Activated gamma-delta T cell treated with Interleukin-2 at 50 U/mL for 16 hours (primary cell): ENCODE results near the gene VARS1.

Experiments
- DNase-seq: peaks from one replicate; pipeline ENCODE4 v3.0.0-alpha.2; 2020

VARS1 gene

DNA sequence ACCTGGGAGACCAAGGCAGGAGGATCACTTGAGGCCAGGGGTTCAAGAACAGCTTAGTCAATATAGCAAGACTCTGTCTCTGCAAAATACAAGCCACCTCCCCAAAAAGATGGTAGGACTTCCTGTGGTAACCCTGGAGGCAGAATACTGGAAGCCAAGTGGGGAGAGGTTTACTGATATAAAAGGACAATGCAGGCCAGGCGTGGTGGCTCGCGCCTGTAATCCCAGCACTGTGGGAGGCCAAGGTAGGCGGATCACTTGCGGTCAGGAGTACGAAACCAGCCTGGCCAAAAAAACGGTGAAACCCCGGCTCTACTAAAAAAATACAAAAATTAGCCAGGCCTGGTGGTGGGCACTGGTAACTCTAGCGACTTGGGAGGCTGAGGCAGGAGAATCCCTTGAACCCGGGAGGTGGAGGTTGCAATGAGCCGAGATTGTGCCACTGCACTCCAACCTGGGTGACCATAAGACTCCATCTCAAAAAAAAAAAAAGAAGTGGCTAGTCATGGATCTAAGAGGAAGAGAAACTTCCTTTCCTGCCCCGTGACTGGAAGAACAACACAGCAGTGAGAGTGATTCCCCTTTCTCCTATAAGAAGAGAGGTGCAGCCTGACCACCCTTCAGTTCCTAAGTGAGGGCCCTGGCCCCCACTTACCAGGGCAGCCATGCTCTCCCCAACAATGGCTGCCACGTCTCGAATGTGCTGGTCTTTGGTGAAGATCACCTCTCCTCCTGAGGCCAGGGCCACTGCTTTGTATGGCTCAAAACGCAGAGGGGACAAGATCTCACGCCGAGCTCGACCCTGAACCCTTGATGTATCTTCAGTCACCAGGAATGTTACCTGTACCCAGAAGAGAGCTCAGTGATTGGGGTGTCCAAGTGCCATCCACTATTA, 26.9 kb downstream of the VARS1 start:
- no peak for DNase-seq

DNA sequence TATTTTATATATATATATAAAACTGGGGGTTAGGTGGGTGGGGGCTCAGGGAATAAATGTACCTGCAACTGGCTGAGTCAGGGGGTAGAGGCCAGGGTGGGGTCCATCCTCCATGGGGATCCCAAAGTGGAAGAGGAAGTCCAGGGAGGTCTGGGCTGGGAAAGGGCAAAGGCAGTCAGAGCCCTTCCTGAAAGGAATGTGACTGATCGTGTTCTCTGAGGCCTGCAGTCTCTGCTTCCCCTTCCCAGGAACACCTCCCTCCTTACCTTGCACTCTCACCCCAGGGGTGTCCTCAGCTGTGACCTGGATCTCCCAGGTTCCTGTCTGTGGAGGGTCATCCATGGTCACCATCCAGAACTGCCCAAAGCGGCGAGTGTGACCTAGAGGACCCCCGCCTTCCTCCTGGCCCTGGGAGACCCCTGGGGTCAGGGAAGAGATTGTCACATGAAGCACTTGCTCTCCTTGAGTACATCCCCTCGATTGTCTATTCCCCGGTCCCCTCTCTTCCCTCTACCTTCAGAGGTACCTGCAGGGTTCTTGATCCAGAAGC, 28.4 kb downstream of the VARS1 start:
- DNase-seq: no peak

DNA sequence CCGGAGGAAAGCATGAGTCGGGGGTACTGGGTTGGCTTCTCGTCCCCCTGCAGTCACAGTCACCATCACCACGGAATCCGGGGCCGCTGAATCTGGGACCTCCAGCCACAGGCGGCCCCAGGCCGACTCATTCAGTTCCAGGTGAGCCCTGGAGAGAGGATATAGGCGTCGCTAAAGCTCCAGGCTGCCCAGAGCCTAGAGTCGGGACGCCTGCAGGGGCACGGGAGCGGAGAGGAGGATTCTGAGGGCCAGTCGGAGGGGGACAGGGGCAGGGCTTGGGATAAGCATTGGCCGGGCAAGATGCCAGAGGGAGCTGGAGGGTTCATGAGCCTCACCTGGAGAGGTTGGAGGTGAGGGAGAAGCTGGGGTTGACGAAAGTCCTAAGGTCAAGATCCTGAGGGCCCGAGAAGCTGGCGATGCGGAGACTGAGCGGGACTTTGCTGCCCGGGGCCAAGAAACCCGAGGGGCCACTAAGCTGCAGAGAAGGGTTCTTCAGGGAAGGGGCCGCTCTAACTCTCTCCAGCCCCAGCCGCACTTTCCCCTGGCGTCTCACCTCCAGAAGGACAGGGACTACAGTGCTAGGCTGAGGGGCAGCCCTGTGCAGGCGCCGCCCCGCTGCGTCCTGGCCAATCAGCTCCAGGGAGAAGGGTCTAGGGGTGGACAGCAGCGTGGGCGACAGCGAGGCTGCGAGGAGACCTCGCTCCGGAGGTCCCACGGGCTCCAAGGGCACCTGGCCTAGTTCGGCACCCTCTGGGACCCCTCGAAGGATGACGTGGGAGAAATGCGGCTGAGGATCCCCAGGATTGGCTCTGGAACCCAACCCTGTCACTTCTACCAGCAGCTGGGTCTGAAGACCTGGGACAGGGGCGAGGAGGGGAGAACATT, 29.4 kb downstream of the VARS1 start:
- no peak for DNase-seq

DNA sequence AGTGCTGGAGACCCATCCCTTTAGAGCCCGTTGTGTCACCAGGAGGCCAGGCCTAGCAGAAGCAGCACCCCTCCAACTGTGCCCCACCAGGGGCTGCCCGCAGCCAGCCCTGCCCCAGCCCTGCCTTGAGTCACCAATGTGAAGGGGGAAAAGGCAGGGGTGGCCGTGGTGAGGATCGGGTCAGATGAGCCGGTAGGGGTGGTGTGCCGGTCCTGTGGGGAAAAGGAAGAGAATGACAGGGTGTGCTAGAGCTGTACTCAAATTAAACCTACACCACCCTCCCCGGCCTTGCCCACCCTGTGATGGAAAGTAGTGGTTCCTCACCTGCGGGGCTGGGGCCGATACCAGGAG, 30.0 kb downstream of the VARS1 start:
- DNase-seq: no peak

DNA sequence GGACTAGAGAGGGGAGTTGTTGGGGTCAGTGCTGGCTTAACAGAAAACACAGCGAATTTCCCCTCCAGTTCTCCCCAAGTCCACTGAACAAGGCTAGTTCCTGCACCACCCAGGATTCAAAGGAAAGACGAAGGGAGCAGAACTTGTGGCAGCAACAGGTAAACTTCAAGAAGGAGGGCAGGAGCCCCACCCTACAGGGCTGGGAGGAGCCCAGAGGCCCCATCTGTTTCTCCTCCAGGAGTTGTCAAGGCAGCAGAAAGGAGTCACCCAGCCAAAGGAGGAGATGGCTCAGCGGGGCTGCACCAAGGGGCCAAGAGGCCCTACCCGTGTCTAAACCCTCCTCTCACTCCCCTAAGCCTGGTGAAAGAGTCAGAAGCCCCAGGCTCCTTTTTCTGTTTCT, 31.4 kb downstream of the VARS1 start:
- no peak for DNase-seq

DNA sequence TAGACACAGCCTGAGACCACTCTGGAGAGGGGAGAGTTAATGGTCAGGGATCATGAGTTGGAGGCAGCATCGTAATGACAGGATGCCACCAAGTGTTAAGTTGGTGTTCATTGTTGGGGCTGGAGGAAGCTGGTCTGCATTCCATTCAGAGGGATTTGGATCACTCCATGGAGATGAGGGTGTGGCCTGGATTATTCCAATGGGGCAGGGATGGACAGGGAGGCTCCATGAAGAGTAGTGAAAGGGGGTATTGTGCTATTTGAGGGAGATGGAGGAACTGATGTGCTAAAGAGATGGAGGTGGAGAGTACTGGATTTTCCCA, 32.0 kb downstream of the VARS1 start:
- DNase-seq: no peak

DNA sequence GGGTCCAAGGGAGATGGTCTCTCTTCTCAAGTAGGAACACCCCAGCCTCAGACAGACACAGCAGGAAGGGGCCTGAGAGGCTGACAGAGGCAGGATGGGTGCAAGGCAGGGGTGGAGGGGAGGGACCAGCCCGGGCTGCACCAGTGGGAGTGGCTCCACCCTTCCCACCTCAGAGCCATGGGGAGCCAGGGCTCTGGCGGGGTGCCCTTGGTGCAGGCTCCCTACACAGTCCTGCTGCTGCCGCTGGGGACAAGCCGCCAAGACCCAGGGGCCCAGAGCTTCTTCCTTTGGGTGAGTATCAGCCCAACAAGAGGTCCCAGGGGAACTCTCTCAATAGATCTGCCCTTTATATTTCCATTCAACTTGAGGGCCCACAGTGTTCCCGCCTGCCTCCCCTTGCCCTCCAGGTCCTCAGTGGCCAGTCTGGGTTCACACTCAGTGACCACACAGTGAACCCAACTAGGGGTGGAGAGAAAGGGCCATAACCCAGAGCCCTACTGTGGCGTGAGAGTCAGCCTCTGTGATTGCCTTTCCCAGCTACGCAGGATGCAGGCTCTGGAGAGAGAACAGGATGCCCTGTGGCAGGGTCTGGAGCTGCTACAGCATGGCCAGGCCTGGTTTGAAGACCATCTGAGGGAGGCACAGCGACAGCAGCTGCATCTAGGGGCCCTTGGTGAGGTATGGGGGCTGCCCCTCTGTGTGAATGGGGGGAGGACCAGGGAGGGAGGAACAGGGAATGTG, 32.5 kb downstream of the VARS1 start:
- DNase-seq: no peak

DNA sequence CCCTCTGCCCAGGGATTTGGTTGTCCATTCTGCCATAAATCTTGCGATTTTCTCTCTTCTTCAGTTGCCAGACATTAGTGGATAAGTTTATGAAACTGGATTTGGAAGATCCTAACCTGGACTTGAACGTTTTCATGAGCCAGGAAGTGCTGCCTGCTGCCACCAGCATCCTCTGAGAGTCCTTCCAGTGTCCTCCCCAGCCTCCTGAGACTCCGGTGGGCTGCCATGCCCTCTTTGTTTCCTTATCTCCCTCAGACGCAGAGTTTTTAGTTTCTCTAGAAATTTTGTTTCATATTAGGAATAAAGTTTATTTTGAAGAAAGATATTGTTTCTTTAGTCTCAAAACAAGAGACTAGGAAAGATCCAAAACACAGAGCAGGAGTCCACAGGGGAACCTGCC, 33.2 kb downstream of the VARS1 start, which contains the start of gene SAPCD1:
TSS of gene SAPCD1 (plus strand) at position 301 of the 400 bp plus-strand sequence. CDS start 399 bp downstream, outside the sequence.
- no peak for DNase-seq

DNA sequence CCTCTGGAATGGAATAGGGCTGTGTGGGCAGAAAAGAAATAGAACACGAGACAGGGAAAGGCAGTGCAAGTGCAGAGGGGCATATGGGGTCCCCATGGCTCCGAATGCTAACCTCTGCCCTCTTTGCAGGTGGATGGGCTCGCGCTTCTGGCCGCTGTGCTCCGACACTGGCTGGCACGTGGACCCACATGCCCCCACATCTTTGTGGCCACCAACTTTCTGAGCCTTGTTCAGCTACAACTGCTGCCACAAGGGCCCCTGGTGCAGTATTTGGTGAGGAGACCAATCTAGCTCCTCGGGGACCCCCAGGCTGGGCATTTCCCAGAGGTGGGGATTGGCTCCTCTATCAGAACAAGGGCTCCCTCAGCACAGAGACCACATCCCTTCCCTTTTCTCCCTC, 34.2 kb downstream of the VARS1 start:
- no peak for DNase-seq

DNA sequence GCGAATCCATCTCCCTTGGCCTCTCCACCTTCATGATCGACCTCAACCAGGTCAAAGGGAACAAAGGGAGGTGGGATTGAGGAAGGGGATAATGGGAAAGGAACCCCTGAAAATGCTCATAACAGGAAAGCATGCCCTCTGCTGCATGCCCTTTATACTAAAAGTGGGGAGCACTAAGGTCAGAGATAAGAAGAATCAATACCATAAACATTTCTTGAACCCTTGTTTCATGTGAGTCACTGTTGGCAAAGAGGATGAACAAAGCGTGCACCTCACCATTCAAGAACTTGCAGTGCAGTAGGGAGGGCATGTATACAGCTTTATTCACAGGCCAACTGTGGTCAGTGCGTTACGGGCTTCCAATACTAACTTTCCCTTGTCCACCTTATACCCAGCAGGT, 34.8 kb downstream of the VARS1 start:
- no peak for DNase-seq

DNA sequence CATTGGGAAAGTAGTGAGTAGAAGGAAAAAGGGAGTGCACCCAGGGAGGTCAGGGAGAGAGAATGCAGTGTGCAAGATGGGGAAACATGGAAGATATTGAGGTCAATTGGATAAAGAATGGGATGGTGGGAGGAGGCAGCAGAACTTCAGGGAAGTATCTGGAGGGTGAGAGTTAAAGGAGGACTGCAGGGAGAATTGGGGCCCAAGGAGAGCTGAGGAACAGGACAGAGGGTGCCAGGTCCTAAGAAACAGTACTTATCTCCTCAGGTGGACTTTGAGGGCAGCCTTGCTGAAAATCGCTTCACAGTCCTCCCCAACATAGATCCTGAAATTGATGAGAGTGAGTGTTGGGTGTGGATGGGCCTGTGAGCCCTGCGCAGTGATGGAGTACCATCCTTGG, 37.3 kb downstream of the VARS1 start:
- no peak for DNase-seq

DNA sequence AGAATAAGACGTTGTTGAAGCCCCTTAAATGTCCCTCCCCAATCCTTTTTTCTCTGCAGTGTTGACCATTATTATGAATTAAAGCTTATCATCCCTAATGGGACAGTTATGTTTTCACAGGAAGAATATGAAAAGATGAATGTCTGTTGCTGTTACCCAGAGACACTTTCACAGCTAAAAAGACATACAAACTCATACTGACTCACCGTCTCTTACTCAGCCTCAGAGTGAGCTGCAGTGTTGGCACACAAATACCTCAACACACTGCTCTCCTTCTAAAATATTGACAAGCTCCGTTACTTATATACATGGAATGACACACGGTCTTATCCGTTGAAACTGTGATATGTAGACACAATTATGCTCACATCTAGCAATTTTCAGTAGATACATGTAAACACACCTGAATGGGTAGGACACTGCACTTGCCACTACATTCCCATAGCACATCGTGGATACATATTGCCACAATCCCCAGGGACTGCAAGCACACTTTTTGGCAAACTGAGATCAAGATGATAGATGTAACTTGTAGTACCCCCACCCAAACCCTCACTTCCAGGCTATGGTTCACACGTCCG, 42.7 kb downstream of the VARS1 start:
- DNase-seq: no peak

DNA sequence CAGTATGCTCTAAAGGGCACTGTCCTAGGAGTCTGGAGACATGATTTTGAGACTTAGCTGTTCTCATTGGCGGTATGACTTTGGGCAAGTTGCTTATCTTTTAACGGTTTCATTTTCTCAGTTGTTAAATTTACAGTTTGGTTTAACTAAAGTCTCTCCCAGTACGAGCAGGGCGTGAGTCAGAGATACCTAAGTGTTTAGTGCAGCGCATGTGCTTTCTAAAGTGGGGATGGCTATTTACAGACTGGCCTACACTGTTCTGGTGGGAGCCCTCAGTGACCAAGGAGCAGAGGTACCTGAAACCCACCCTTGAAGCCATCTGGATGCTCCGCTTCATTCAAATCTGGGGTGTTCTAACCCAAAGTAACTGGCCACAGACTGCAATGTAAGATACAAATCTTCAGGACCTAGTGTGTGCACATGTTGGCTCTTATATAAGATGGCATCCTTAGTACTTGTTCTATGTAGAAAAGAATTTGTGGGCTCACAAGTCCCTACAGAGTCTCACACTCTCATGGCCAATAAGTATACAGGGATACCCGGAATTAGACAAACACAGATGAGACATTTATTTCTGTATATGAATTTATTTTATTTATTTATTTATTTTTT, 45.0 kb downstream of the VARS1 start:
- no peak for DNase-seq

DNA sequence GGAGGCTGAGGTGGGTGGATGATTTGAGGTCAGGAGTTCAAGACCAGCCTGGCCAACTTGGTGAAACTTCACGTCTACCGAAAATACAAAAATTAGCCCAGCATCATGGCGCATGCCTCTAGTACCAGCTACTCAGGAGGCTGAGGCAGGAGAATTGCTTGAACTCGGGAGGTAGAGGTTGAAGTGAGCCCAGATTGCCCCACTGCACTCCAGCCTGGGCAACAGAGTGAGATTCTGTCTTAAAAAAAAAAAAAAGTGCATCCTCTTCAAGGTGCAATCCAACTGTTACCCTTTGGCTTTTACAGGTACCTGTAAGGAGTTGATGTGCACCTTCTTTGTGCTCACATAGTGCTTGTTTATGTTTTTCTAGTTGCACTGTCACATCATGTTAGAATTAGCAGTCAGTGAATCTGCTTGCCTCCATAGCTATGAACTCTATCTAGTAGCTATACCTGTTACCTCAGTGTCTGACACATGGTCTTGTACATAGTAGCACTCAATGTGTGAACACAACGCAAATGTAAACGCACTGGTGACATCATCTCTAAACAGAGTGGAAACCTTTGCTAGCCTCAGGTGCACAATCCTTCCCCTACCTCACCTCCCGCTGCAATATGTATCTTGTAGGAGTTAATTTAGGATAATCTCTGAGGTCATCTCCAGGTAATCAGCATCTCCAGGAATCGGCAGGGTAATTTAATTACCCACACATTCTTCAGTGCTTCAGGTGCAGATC, 46.1 kb downstream of the VARS1 start:
- DNase-seq: no peak
